ENCODE data around the gene NAP1L4.

NAP1L4 gene

DNA sequence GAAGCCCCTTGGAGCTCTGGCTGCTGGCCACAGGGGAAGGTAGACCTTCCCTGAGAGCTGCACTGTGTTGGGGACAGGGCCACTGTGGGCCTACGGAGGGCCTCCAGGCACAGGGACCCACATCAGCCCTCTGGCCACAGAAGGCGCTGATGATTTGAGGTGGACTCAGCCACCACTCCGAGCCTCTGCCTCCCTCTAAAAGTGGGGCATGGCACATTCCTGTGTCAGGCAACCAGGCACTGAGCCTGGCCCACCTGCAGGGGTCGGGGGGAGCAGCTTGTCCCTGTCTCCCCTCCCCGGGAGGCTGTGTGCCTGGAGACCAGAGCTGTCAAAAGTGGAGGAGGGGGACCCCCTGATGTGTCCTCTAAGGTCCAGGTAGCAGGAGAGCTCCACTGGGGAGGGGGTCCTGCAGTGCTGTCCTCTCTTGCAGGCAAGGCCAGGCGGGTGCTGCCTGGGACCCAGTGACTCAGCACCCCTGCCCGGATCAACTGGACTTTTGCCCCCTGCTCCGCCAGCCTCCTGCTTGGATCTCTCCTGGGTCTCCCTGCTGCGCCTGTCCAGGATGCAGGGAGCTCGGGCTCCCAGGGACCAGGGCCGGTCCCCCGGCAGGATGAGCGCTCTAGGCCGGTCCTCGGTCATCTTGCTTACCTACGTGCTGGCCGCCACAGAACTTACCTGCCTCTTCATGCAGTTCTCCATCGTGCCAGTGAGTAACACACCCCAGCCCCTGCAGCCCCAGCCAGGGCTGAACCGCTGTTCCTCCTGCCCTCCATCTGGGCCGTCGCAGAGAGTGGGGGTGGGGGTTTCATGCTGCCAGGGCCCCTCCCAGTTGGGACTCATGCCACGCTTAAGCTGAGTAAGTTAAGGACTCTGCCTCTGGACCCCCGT lies 89.1 kb downstream of the NAP1L4 start:
- DNase-seq, result no peak

DNA sequence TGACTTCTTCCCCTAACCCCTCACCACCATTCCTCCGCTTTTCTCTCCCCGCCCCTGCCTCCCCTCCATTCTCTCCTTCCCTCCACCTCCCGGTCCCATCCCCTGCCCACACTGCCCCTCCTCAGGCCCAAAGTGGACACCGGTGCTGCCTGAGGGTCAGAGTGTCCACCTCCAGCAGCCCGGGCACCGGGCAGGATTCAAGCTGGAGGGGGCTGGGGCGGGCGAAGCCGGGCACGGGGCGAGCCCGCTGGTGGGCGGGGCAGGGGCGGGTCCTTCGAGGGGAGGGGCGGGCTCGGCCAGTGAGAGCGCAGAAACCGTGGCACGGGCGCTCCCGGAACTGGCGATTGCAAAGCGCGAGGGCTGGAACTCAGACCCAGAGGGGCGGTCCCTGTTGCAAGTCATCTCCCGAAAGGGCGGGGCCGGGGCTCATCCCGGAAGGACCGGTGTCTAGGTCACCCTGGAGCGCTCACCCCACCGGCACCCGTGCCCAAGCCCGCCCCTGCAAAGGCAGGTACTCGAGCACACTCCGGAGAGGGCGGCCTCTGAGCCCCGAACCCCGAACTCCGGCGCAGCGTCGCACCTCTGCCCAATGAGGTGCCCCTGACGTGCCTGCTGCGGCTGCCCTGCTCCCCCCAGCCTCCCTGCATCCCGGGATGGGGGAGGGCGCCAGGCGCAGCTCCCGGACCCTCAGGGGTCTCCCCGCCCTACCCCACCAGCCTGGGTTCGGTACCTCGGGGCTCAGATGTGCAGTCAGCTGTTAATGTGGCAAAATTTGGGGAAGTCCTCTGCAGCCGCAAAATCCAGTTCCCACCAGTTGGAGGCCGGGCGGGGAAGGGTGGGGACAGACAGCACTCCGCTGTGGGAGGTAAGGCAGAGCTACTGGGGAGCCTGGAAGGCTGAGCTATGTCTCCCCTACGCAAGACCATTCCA lies 90.0 kb downstream of the NAP1L4 start:
- peak; percentile 95 for DNase-seq

DNA sequence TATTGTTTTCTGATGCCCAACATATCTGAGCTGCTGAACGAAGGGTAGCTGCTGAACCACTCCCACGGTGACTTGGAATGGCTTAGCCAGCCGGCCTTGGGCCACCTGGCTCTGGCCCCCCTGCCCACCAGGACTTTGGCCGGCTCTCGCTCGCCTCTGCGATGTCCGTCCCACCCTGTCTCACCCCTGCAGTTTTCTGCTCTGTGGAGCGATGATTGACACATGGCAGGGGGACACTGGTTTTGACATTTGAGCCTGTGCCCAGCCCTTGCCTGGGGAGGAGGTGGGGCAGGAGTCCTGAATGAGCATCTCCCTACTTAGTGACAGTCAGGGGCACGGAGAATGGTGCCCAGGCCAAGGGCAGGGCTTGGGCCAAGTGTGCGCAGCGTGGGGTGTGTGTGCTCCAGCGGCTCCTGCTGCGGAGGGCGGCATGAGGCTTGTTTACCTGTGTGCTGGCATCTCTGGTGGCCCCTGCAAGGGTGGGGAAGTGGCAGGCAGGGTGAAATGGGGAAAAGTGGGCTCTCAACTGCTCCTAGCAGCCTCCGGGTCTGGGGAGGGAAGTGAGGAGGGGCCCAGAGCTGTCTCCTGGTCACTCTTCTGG lies 90.8 kb downstream of the NAP1L4 start:
- DNase-seq, result no peak

DNA sequence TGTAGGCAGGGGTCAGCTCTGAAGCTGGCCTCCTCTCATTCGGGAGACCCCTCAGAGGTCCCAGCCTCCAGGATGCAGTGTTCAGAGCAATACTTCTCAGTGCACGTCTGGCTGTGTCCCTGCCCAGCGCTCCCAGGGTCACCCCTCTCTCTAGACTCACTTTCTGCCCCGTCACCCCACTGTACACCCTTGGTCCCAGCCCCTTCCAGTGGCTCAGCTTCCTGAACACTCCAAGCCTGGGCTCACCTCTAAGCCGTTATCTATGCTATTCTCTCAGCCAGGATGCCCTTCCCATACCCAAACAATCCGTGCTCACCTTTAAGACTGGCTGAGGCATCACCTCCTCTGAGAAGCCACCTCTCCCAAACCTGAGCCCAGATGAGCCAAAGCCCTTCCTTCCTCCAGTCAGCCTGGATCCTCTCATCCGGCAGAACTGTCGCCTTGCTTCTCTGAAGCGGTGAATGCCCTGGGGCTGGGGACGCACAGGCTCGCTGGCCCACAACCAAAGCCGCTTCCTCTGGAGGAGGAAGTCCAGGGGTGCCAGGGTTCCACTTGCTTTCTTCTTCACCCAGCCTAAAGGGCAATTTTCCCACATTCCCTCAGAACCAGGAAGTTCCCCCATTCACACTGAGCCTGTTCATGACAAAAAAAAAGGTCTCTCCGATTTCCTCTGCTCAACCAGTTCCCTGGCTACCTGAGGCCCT lies 92.9 kb downstream of the NAP1L4 start:
- DNase-seq, result no peak

DNA sequence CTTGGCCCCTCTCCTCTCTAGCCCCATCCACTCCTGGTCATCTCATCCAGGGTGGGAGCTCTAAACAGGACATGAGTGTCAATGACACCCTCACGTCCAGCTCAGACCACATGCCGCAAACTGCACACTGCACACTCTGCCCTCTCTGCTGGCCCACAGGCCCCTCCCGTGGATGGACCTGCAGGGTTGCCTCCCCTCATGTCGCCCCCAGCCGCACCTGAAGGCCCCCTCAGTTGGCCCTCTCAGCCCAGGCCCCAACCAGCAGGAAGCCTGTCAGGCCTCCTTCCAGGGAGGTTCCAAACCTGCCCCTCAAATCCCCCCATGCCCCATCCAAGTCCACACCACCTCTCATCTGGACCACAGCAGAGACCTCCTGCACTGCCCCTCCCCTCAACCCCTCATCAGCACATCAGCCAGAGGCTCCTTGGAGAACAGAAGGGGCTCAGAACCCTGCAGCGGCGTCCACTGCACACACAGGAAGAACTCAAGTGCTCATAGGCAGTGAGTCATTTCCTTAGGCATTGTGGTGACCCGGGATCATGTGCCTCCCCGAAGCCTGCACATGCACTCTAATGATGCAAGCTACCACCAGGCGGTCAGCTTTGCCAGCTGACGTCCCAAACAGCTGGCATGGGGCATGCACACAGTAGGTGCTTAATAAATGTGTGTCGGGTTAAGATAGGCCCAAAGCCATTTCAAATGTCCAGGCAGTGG lies 93.6 kb downstream of the NAP1L4 start:
- peak; percentile 65 for DNase-seq

DNA sequence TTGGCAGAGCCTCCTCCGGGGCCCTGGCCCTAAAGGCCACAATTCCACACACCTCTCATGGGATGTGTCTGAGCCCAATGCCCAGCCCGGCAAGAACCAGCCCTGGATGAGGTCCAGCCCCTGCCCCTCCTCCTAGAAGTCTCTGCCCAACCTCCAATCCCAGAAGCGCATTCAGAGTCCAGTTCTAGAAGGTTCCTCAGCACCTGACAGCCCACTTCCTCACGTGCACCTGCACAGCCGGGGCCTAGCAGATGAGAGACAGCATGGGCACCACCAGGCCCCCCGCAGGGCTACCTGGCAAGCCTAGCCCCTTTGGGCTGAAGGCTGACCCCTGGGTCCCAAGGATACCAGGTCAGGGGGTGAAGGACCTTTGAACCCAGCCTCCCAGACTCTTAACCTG lies 95.1 kb downstream of the NAP1L4 start:
- no peak for DNase-seq

DNA sequence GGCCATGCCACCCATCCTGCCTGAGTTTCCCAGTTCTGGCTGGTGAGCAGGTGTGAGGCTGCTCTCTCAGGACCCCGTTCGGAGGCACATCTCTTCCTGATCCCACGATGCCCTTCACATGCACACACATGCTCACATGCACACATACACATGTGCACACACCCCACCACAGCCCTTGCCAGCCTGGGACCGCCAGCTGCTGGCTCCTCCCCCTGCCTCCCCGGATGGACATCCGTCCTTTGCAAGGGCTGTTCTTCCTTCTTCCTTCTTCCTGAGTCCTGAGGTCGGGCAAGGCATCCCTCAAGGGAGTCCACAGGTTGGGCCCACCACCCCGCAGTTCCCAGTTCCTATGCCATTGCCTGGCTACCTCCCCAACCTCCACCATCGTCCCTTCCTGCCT lies 96.1 kb downstream of the NAP1L4 start:
- DNase-seq, result no peak

All from CD4-positive, alpha-beta T cell treated with Interleukin-10 for 1 hour (primary cell).